ENCODE data around the gene DEK. TPM values are rescaled to one million over a fixed set of nuclear protein-coding genes. Genes with fewer than 3 reads are reported as not detected.
A peak's percentile ranks its signal among the peaks of the same experiment; 100 is the strongest.
"Not testable (repeated sequence)": the region's sequence is repeated elsewhere in the genome, so short reads cannot be mapped to it uniquely, and the experiment has no call there.

The DEK gene
- total and polyA plus RNA-seq, 4 experiments from 2014 or later, result 56.4 to 131 (median 110) TPM

- Mint-ChIP-seq H3K4me1 (peaks cover 11 to 22% (median 15%) of the 10 kb centered on the region in 4 donors), H3K36me3 (peaks cover 29 to 46% of the 10 kb centered on the region in 2 donors)
- DNase-seq; H3K9me3 Mint-ChIP-seq; H3K27me3 ChIP-seq (ENCODE audit: insufficient read depth, low read length); H3K27ac ChIP-seq (ENCODE audit: low read depth, low read length); H3K4me3 ChIP-seq (ENCODE audit: low read length in 2 of 2); intact Hi-C loops (cut with micrococcal nuclease); POLR2A ChIA-PET (ENCODE audit: partially characterized antibody); H3K4me1 ChIP-seq (ENCODE audit: insufficient read depth, low read length); H3K27ac Mint-ChIP-seq; H3K27me3 Mint-ChIP-seq; H3K4me3 Mint-ChIP-seq; H3K36me3 ChIP-seq (ENCODE audit: insufficient read depth, low read length); H3K9me3 ChIP-seq (ENCODE audit: control insufficient read depth in 1 of 2, low read length in 2 of 2): not testable (repeated sequence)
- CTCF ChIA-PET (ENCODE audit: partially characterized antibody), result interaction anchor here (0.6 kb wide), 1 partner anchor 184 kb away, joined by 4 read pairs; no protein-coding TSS in a partner anchor
These were observed 55.6 kb downstream of the DEK start for GRCh38 chr6:18208778-18209177.

GRCh38 chr6:18207949-18208348 lies 56.4 kb downstream of the DEK start:
- H3K27me3 ChIP-seq (ENCODE audit: insufficient read depth, low read length), result no peaks in the 10 kb centered on the region
- H3K4me1 ChIP-seq (ENCODE audit: insufficient read depth, low read length), result no peaks in the 10 kb centered on the region
- no peaks in the 10 kb centered on the region for H3K36me3 ChIP-seq (ENCODE audit: insufficient read depth, low read length)
- no peak overlapping the region for H3K27ac ChIP-seq (ENCODE audit: low read depth, low read length)
- no peak overlapping the region for H3K27ac Mint-ChIP-seq
- no peaks in the 10 kb centered on the region for H3K27me3 Mint-ChIP-seq
- peaks cover 32 to 46% of the 10 kb centered on the region in 2 donors for H3K36me3 Mint-ChIP-seq
- ChIA-PET POLR2A (ENCODE audit: partially characterized antibody) (no interaction called here), CTCF (ENCODE audit: partially characterized antibody) (no interaction called here)
- no peaks in the 10 kb centered on the region for H3K9me3 ChIP-seq (ENCODE audit: control insufficient read depth in 1 of 2, low read length in 2 of 2)
- intact Hi-C loops (cut with micrococcal nuclease), result no loop called here
- H3K9me3 Mint-ChIP-seq, result no peaks in the 10 kb centered on the region
- H3K4me3 ChIP-seq (ENCODE audit: low read length in 2 of 2), result no peak overlapping the region
- H3K4me1 Mint-ChIP-seq, result peaks cover 6 to 15% (median 10%) of the 10 kb centered on the region in 4 donors
- H3K4me3 Mint-ChIP-seq, result no peak overlapping the region
- DNase-seq, result no peak

- H3K4me3 Mint-ChIP-seq, result no peak overlapping the region
- POLR2A ChIA-PET (ENCODE audit: partially characterized antibody), result no interaction called here
These were observed 56.9 kb downstream of the DEK start for GRCh38 chr6:18207438-18207837.

GRCh38 chr6:18206591-18206990 lies 57.7 kb downstream of the DEK start:
- H3K36me3 Mint-ChIP-seq, result peaks cover 33 to 46% of the 10 kb centered on the region in 2 donors
- ChIA-PET CTCF (ENCODE audit: partially characterized antibody) (no interaction called here), POLR2A (ENCODE audit: partially characterized antibody) (no interaction called here)

More at GRCh38 chr6:18207438-18207837, 56.9 kb downstream of the DEK start:
- DNase-seq, result no peak
- Histone ChIP-seq H3K27ac (ENCODE audit: low read depth, low read length) (no peak overlapping the region), H3K9me3 (ENCODE audit: control insufficient read depth in 1 of 2, low read length in 2 of 2) (no peaks in the 10 kb centered on the region), H3K4me1 (ENCODE audit: insufficient read depth, low read length) (no peaks in the 10 kb centered on the region), H3K36me3 (ENCODE audit: insufficient read depth, low read length) (no peaks in the 10 kb centered on the region), H3K4me3 (ENCODE audit: low read length in 2 of 2) (no peak overlapping the region), H3K27me3 (ENCODE audit: insufficient read depth, low read length) (no peaks in the 10 kb centered on the region)
- no peak overlapping the region for H3K27ac Mint-ChIP-seq
- H3K36me3 Mint-ChIP-seq, result peaks cover 32 to 45% of the 10 kb centered on the region in 2 donors
- H3K9me3 Mint-ChIP-seq, result no peaks in the 10 kb centered on the region
- CTCF ChIA-PET (ENCODE audit: partially characterized antibody), result no interaction called here
- H3K4me1 Mint-ChIP-seq, result peaks cover 6 to 11% (median 8%) of the 10 kb centered on the region in 4 donors
- intact Hi-C loops (cut with micrococcal nuclease), result no loop called here
- H3K27me3 Mint-ChIP-seq, result no peaks in the 10 kb centered on the region

GRCh38 chr6:18204691-18205090 lies 59.6 kb downstream of the DEK start:
- no peaks in the 10 kb centered on the region for H3K27me3 ChIP-seq (ENCODE audit: insufficient read depth, low read length)
- peaks cover 8% of the 10 kb centered on the region for H3K36me3 ChIP-seq (ENCODE audit: insufficient read depth, low read length)
- no peak overlapping the region for H3K27ac ChIP-seq (ENCODE audit: low read depth, low read length)
- H3K4me3 Mint-ChIP-seq, result no peak overlapping the region
- DNase-seq, result no peak
- ChIA-PET POLR2A (ENCODE audit: partially characterized antibody) (no interaction called here), CTCF (ENCODE audit: partially characterized antibody) (interaction anchor here (1.3 kb wide), 1 partner anchor 8 kb away, joined by 3 read pairs; no protein-coding TSS in a partner anchor)
- H3K9me3 ChIP-seq (ENCODE audit: control insufficient read depth in 1 of 2, low read length in 2 of 2), result no peaks in the 10 kb centered on the region
- intact Hi-C loops (cut with micrococcal nuclease), result no loop called here
- peaks cover 44 to 55% of the 10 kb centered on the region in 2 donors for H3K36me3 Mint-ChIP-seq
- H3K27me3 Mint-ChIP-seq, result no peaks in the 10 kb centered on the region
- H3K4me3 ChIP-seq (ENCODE audit: low read length in 2 of 2), result no peak overlapping the region
- H3K27ac Mint-ChIP-seq, result no peak overlapping the region
- H3K4me1 Mint-ChIP-seq, result no peaks in the 10 kb centered on the region
- H3K4me1 ChIP-seq (ENCODE audit: insufficient read depth, low read length), result no peaks in the 10 kb centered on the region
- H3K9me3 Mint-ChIP-seq, result no peaks in the 10 kb centered on the region

More at GRCh38 chr6:18206591-18206990, 57.7 kb downstream of the DEK start:
- no peaks in the 10 kb centered on the region for H3K27me3 ChIP-seq (ENCODE audit: insufficient read depth, low read length)
- Mint-ChIP-seq H3K27ac (no peak overlapping the region), H3K9me3 (no peaks in the 10 kb centered on the region), H3K27me3 (no peaks in the 10 kb centered on the region), H3K4me3 (no peak overlapping the region), H3K4me1 (peaks cover 5 to 6% (median 6%) of the 10 kb centered on the region in 4 donors)
- H3K4me1 ChIP-seq (ENCODE audit: insufficient read depth, low read length), result no peaks in the 10 kb centered on the region
- H3K4me3 ChIP-seq (ENCODE audit: low read length in 2 of 2), result no peak overlapping the region
- H3K9me3 ChIP-seq (ENCODE audit: control insufficient read depth in 1 of 2, low read length in 2 of 2), result no peaks in the 10 kb centered on the region
- intact Hi-C loops (cut with micrococcal nuclease), result no loop called here
- DNase-seq, result no peak
- H3K36me3 ChIP-seq (ENCODE audit: insufficient read depth, low read length), result peaks cover 2% of the 10 kb centered on the region
- H3K27ac ChIP-seq (ENCODE audit: low read depth, low read length), result no peak overlapping the region

- ChIA-PET POLR2A (ENCODE audit: partially characterized antibody) (no interaction called here), CTCF (ENCODE audit: partially characterized antibody) (interaction anchor here (1.8 kb wide), 1 partner anchor 9 kb away, joined by 6 read pairs; no protein-coding TSS in a partner anchor)
- no peaks in the 10 kb centered on the region for H3K4me1 Mint-ChIP-seq
- intact Hi-C loops (cut with micrococcal nuclease), result no loop called here
- no peaks in the 10 kb centered on the region for H3K4me1 ChIP-seq (ENCODE audit: insufficient read depth, low read length)
- no peak overlapping the region for H3K27ac ChIP-seq (ENCODE audit: low read depth, low read length)
- peak overlapping the region in 1 of 7 donors; percentile 53 for H3K27ac Mint-ChIP-seq
- H3K36me3 Mint-ChIP-seq, result peaks cover 44 to 53% of the 10 kb centered on the region in 2 donors
- peaks cover 8% of the 10 kb centered on the region for H3K36me3 ChIP-seq (ENCODE audit: insufficient read depth, low read length)
- H3K27me3 ChIP-seq (ENCODE audit: insufficient read depth, low read length), result no peaks in the 10 kb centered on the region
- no peak overlapping the region for H3K4me3 Mint-ChIP-seq
- no peaks in the 10 kb centered on the region for H3K9me3 Mint-ChIP-seq
- H3K9me3 ChIP-seq (ENCODE audit: control insufficient read depth in 1 of 2, low read length in 2 of 2), result no peaks in the 10 kb centered on the region
- no peak overlapping the region for H3K4me3 ChIP-seq (ENCODE audit: low read length in 2 of 2)
- no peak for DNase-seq
- no peaks in the 10 kb centered on the region for H3K27me3 Mint-ChIP-seq
These were observed 60.5 kb downstream of the DEK start for GRCh38 chr6:18203786-18204185.

GRCh38 chr6:18192026-18192425 lies 72.3 kb downstream of the DEK start:
- no peaks in the 10 kb centered on the region for H3K27me3 ChIP-seq (ENCODE audit: insufficient read depth, low read length)
- no peaks in the 10 kb centered on the region for H3K4me1 ChIP-seq (ENCODE audit: insufficient read depth, low read length)
- intact Hi-C loops (cut with micrococcal nuclease), result no loop called here
- CTCF ChIA-PET (ENCODE audit: partially characterized antibody), result no interaction called here
- Mint-ChIP-seq H3K27ac (no peak overlapping the region), H3K27me3 (no peaks in the 10 kb centered on the region), H3K9me3 (no peaks in the 10 kb centered on the region), H3K36me3 (peaks cover 44 to 50% of the 10 kb centered on the region in 2 donors), H3K4me1 (no peaks in the 10 kb centered on the region), H3K4me3 (no peak overlapping the region)
- H3K9me3 ChIP-seq (ENCODE audit: control insufficient read depth in 1 of 2, low read length in 2 of 2), result no peaks in the 10 kb centered on the region
- H3K27ac ChIP-seq (ENCODE audit: low read depth, low read length), result no peak overlapping the region
- POLR2A ChIA-PET (ENCODE audit: partially characterized antibody), result no interaction called here
- H3K4me3 ChIP-seq (ENCODE audit: low read length in 2 of 2), result no peak overlapping the region
- no peak for DNase-seq
- H3K36me3 ChIP-seq (ENCODE audit: insufficient read depth, low read length), result peaks cover 5% of the 10 kb centered on the region

GRCh38 chr6:18189196-18189595 lies 75.1 kb downstream of the DEK start:
- no peaks in the 10 kb centered on the region for H3K9me3 Mint-ChIP-seq
- Histone ChIP-seq H3K36me3 (ENCODE audit: insufficient read depth, low read length) (no peaks in the 10 kb centered on the region), H3K27ac (ENCODE audit: low read depth, low read length) (no peak overlapping the region), H3K27me3 (ENCODE audit: insufficient read depth, low read length) (no peaks in the 10 kb centered on the region), H3K4me1 (ENCODE audit: insufficient read depth, low read length) (no peaks in the 10 kb centered on the region), H3K4me3 (ENCODE audit: low read length in 2 of 2) (no peak overlapping the region), H3K9me3 (ENCODE audit: control insufficient read depth in 1 of 2, low read length in 2 of 2) (no peaks in the 10 kb centered on the region)
- H3K4me1 Mint-ChIP-seq, result no peaks in the 10 kb centered on the region
- intact Hi-C loops (cut with micrococcal nuclease), result no loop called here
- peak overlapping the region in 1 of 7 donors; percentile 70 for H3K27ac Mint-ChIP-seq
- DNase-seq, result no peak
- H3K36me3 Mint-ChIP-seq, result peaks cover 45 to 47% of the 10 kb centered on the region in 2 donors
- H3K27me3 Mint-ChIP-seq, result no peaks in the 10 kb centered on the region
- H3K4me3 Mint-ChIP-seq, result no peak overlapping the region
- POLR2A ChIA-PET (ENCODE audit: partially characterized antibody), result no interaction called here
- CTCF ChIA-PET (ENCODE audit: partially characterized antibody), result no interaction called here
